Measurements from ENCODE around the gene TEX30. TPM values are rescaled to one million over a fixed set of nuclear protein-coding genes. Genes with fewer than 3 reads are reported as not detected.

TEX30 gene
- total RNA-seq = 10 to 100 TPM; 32.4 to 69.5 TPM

DNA sequence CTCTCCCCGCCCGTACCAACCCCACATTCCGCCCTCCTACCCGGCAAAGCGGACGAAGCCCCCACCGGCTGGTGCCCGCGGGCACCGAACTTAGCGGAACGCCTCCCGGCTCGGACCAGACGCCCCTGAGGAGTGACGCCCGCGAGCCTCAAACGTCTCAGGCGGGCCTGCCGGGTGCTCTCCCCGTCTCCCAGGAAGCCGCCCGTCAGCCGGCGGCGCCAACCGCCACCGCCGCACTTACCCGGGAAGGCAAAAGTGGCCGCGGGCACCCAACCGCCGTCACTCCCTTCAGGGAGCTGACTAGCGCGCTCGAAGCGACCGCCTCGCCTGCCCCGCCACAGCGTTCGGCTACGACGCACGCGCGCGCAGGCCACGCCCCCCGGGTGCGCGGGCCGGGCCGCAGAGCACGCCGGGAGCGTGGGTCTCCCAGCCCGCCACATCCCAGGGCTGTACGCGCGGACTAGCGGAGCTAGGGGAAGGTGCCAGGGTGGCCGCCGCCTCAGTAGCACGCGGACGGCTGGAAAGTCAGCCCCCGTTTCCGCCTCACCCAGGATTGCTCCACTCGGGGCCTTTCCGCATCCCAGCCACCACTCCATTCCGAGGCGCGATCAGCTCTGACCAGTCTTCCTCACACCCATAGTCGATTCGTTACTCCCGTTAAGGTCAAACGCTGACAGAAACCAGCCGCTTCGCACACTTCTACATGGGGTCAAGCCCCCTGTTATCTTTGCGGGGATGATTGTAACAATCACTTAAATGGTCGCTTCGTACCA, at the start of gene TEX30:
TEX30 (minus strand) TSS at position 346 of the 773 bp plus-strand sequence. CDS start 3,760 bp downstream, outside the sequence.
- no peaks in the 10 kb centered on the region for H3K27me3 Mint-ChIP-seq
- CTCF ChIA-PET = interaction anchor here (0.7 to 5.3 kb wide), 8 partner anchors 9 to 182 kb away, joined by 3 to 40 read pairs (median 6); partner anchors contain the start of gene ERCC5
- DNase-seq (peak; percentile 89), ATAC-seq (peak; percentile 95)
- peak within 1 kb of the TSS; percentile 93 for H3K4me3 Mint-ChIP-seq
- peaks cover 54% of the 10 kb centered on the region for H3K4me1 Mint-ChIP-seq
- peaks cover 8% of the 10 kb centered on the region for H3K36me3 Mint-ChIP-seq
- peak within 1 kb of the TSS; percentile 96 for H3K27ac Mint-ChIP-seq
- no peaks in the 10 kb centered on the region for H3K9me3 Mint-ChIP-seq (ENCODE audit: low read depth)

DNA sequence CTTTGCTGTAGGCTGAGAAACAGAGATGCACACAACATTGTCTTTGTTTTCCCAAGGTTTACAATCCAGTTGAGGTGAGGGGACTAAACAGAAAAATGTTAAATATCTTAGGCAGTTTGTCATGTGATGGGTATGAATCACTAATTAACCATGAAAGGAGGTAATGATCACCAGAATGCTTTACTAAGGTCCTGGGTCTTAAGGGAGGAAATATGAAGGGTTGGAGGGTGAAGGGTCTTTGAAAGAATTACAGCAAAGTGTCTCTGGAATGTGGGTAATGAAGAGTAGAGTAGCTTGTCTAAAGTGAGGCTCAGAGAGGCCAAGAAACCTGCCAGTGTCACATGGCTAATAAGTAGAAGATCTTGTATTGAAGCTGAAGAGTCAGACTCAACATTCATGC, 44.3 kb upstream of the TEX30 start:
- H3K4me3 Mint-ChIP-seq = no peak overlapping the region
- CTCF ChIA-PET = interaction anchor here (1.1 to 1.4 kb wide), 2 partner anchors 18 to 28 kb away, joined by 3 read pairs; no protein-coding TSS in a partner anchor
- no peaks in the 10 kb centered on the region for H3K9me3 Mint-ChIP-seq (ENCODE audit: low read depth)
- no peak for ATAC-seq
- peaks cover 9% of the 10 kb centered on the region for H3K4me1 Mint-ChIP-seq
- H3K27me3 Mint-ChIP-seq = no peaks in the 10 kb centered on the region
- peaks cover 38% of the 10 kb centered on the region for H3K36me3 Mint-ChIP-seq
- no peak for DNase-seq
- no peak overlapping the region for H3K27ac Mint-ChIP-seq

DNA sequence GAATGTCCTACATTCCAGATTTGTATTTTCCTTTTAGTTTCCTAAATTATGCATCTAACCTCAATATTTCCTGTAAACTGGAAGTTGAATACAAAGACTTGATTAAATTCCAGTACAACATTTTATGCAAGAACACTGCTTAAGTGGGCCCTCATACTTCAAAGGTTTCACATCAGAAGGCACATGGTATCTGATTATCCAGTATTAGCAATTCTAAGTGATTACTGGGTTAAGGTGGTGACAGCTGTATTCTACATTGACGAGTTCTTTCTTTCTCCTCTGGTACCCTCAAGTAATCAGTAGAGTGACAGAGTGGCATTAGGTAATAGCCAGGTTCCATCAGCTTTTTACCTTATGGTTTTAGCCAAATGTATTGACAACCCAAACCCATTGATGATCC, 43.7 kb upstream of the TEX30 start:
- Mint-ChIP-seq H3K27me3 (no peaks in the 10 kb centered on the region), H3K27ac (no peak overlapping the region), H3K4me3 (no peak overlapping the region), H3K36me3 (peaks cover 39% of the 10 kb centered on the region), H3K9me3 (ENCODE audit: low read depth) (no peaks in the 10 kb centered on the region), H3K4me1 (peaks cover 12% of the 10 kb centered on the region)
- ATAC-seq = no peak
- DNase-seq = no peak
- CTCF ChIA-PET = interaction anchor here (1.1 kb wide), 1 partner anchor 29 kb away, joined by 3 read pairs; no protein-coding TSS in a partner anchor

DNA sequence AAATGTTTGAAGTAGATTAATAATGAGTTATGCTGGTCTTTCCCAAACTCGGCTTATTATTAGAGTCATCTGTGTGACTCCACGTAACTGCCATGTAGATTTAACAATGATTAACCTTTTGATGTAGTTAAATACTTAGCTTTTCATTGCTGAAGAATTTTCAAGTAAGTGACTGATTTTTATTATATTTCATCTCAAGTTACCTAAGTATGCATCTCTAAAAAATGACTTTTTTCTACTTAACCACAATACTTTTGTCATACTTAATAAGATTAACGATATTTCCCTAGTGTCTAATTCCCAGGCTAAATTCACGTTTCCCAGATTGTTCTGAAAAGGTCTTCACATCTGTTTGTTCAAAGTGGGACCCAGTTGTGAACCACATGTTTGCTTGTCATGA, 43.1 kb upstream of the TEX30 start:
- Mint-ChIP-seq H3K36me3 (peaks cover 39% of the 10 kb centered on the region), H3K27ac (no peak overlapping the region), H3K4me1 (peaks cover 16% of the 10 kb centered on the region), H3K9me3 (ENCODE audit: low read depth) (peaks cover 4% of the 10 kb centered on the region), H3K4me3 (no peak overlapping the region), H3K27me3 (no peaks in the 10 kb centered on the region)
- DNase-seq (no peak), ATAC-seq (no peak)
- CTCF ChIA-PET = interaction anchor here (1.1 kb wide), 1 partner anchor 30 kb away, joined by 3 read pairs; no protein-coding TSS in a partner anchor

DNA sequence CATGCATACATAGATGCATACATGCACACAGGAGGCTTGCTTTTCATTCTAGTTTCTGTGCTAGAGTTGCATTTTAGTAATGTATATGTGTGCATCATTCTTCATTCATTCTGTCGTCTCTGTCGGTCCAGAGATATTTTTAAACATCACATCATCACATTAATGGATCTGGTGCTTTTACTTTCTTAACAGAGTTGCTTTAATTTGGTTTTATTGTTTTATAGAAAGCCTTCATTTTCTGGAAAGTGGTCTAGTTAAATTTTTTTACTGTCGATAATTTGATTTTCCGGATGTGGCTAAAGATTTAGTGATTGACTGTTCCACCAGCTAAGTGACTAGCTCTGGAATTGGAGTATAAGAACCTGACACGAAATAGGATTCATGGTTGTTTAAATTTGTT, 42.2 kb upstream of the TEX30 start:
- peaks cover 42% of the 10 kb centered on the region for H3K36me3 Mint-ChIP-seq
- no peaks in the 10 kb centered on the region for H3K27me3 Mint-ChIP-seq
- DNase-seq (no peak), ATAC-seq (no peak)
- CTCF ChIA-PET = interaction anchor here (1.0 to 1.4 kb wide), 2 partner anchors 9 to 16 kb away, joined by 3 to 4 read pairs; no protein-coding TSS in a partner anchor
- H3K4me1 Mint-ChIP-seq = peaks cover 16% of the 10 kb centered on the region
- H3K27ac Mint-ChIP-seq = no peak overlapping the region
- H3K9me3 Mint-ChIP-seq (ENCODE audit: low read depth) = peaks cover 4% of the 10 kb centered on the region
- H3K4me3 Mint-ChIP-seq = no peak overlapping the region

DNA sequence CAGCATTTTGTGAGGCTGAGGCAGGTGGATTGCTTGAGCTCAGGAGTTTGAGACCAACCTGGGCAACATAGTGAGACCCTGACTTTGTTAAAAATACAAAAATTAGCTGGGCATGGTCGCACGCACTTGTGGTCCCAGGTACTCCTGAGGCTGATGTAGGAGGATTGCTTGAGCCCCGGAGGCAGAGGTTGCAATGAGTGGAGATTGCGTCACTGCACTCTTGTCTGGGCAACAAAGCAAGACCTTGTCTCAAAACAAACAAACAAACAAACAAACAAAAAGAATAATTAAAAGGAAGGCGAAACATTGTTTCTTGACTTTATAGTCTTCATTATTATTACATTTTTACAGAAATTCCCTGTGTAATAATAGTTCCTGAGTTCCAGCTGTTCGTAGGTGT, 41.2 kb upstream of the TEX30 start:
- Mint-ChIP-seq H3K4me3 (no peak overlapping the region), H3K27me3 (no peaks in the 10 kb centered on the region), H3K4me1 (peaks cover 16% of the 10 kb centered on the region), H3K27ac (no peak overlapping the region), H3K36me3 (peaks cover 42% of the 10 kb centered on the region), H3K9me3 (ENCODE audit: low read depth) (peaks cover 4% of the 10 kb centered on the region)
- ATAC-seq (no peak), DNase-seq (no peak)
- CTCF ChIA-PET = interaction anchor here (1.0 to 1.4 kb wide), 3 partner anchors 10 to 41 kb away, joined by 3 to 4 read pairs (median 3); partner anchors contain the start of gene TEX30

DNA sequence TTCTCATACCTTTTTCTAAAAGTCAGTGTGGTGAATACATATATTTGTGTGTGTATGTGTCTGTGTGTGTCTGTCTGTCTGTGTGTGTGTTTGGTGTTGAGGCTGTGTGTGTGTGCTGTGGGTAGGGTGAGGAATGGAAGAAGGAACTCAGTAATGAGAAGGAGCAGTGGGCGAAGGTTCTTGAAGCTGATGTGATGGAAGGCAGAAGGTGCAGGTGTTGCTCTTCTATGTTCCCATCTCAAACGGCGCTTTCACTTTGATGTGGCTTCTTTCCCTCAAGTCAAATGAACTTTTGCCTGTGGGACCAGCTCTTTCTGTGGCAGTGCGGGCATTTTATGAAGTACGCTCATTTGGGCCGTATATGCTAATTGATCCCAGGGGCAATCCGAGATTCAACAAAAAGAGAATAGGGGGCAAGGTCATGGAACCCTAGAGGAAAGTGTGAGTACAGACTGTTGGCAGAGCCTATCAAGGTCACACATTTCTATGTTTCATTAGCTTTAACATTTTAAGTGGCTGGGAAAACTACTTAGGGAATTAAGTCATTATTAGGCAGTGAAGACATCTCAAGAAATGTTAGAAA, 40.5 kb upstream of the TEX30 start:
- no peak overlapping the region for H3K27ac Mint-ChIP-seq
- H3K4me3 Mint-ChIP-seq = no peak overlapping the region
- peaks cover 41% of the 10 kb centered on the region for H3K36me3 Mint-ChIP-seq
- peaks cover 16% of the 10 kb centered on the region for H3K4me1 Mint-ChIP-seq
- CTCF ChIA-PET = interaction anchor here (1.2 kb wide), 1 partner anchor 41 kb away, joined by 3 read pairs; the partner anchor contains the start of gene TEX30
- DNase-seq = no peak
- no peaks in the 10 kb centered on the region for H3K27me3 Mint-ChIP-seq
- ATAC-seq = no peak
- peaks cover 4% of the 10 kb centered on the region for H3K9me3 Mint-ChIP-seq (ENCODE audit: low read depth)

DNA sequence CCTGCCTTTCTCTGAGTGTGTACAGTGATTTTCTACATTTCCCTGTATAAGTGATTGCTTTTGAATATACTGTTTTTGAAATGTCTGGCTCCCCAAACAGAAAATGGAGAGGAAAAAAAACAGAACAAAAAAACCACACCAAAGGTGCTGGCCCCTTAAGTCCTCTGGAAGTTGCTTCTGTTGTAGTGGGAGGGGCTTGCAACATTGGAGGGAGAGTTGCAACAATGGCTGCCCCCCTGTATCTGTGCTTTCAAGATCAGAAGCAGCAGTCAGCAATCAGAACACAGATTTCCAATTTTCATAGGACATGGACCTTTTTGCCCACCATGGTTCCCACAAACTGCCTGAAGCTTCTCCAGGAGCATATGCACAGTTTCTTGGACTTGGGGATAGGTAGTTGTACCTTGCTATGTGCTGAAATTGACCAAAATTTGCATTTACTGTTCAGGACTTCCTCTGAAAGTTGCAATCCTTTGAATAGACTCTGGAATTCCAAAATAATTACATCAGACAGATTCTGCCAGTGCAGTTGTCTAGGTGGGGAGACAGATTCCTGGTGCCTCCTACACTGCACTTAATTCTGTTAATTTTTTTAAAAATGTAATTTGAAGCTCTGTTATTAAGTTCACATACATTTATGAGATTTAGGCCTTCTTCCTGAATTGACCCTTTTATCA, 39.2 kb upstream of the TEX30 start:
- Mint-ChIP-seq H3K4me3 (no peak overlapping the region), H3K36me3 (peaks cover 39% of the 10 kb centered on the region), H3K9me3 (ENCODE audit: low read depth) (peaks cover 4% of the 10 kb centered on the region), H3K4me1 (peaks cover 22% of the 10 kb centered on the region), H3K27me3 (no peaks in the 10 kb centered on the region), H3K27ac (no peak overlapping the region)
- DNase-seq (no peak), ATAC-seq (no peak)
- CTCF ChIA-PET = interaction anchor here (1.4 kb wide), 1 partner anchor 11 kb away, joined by 3 read pairs; no protein-coding TSS in a partner anchor

DNA sequence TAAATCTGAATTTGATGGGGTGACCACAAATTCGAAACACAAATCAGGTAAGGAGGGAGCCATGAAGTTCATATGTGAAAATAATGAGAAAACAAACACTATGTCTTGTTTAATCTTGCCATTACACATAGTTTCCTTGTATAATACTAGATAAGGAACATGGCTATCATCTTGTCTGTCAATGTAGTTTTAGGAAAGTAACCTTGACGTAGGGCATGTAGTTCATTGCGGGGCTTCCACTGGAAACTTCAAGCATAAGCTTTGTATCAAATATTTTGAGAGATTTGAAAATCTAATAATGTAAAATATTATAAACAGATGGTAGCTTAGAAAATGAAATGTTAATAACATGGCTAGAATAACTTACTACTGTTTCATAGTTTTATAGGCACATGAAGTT, 34.1 kb upstream of the TEX30 start:
- H3K27ac Mint-ChIP-seq = no peak overlapping the region
- CTCF ChIA-PET = interaction anchor here (0.7 kb wide), 1 partner anchor 9 kb away, joined by 3 read pairs; the partner anchor contains the start of genes BIVM and POGLUT2
- peaks cover 4% of the 10 kb centered on the region for H3K9me3 Mint-ChIP-seq (ENCODE audit: low read depth)
- DNase-seq = no peak
- no peak overlapping the region for H3K4me3 Mint-ChIP-seq
- no peak for ATAC-seq
- H3K4me1 Mint-ChIP-seq = peaks cover 22% of the 10 kb centered on the region
- no peaks in the 10 kb centered on the region for H3K27me3 Mint-ChIP-seq
- H3K36me3 Mint-ChIP-seq = peaks cover 39% of the 10 kb centered on the region

DNA sequence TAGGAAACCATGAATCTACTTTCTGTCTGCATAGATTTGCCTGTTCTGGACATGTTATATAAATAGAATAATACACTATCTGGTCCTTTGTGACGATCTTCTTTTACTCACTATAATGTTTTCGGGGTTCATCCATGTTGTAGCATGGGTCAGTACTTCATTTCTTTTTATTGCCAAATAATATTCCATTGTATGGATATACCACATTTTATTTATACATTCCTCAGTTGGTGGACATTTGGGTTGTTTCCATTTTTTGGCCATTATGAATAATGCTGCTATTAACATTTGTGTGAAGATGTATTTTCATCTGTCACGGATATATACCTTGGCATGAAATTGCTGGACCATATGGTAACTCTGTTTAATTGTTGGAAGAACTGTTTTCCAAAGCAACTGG, 32.1 kb upstream of the TEX30 start:
- Mint-ChIP-seq H3K27me3 (no peaks in the 10 kb centered on the region), H3K36me3 (peaks cover 25% of the 10 kb centered on the region), H3K9me3 (ENCODE audit: low read depth) (no peaks in the 10 kb centered on the region), H3K27ac (no peak overlapping the region), H3K4me1 (peaks cover 31% of the 10 kb centered on the region), H3K4me3 (no peak overlapping the region)
- CTCF ChIA-PET = no interaction called here
- DNase-seq (no peak), ATAC-seq (no peak)

DNA sequence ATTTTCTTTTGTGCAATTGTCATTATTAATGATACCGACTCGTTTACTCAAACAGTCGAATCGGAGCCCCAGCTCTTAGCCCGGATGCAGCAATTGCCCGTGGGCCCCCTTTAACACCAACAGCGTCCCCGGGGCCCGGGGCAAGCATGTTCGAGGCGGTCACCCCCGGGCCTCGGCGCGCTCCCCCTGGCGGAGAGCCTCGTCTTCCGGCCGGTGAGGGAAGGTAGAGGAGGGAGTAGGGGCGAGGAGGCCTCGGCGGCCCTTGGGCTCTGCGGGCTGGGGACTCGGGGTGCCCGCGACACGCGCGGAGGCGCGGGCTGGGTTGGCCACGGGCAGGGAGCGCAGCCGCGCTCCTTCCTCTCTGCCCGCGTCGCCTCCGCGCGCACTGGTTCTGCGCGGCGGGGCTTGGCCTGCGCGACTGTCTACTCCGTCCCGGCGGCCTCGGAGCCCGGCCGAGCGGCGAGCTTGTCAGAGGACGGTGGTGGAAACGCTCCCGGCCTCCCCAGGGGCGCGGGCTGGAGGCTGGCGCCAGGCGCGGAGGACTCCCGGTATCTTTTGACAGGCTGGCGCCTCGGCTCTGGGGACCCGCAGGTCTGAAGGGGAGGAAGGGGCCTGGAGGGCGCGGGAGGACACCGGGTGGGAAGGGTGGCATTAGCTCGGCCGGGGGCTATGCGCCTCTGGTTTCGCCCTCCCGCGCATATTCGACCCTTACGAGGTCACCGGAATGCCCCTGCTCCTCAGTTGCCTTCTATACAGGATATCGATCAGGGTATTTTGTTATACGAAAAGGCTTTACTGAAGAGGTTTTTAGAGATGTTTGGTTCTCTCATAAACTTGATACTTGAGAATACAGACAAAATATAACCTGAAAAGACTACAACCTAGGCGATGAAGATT, 26.8 kb upstream of the TEX30 start:
- Mint-ChIP-seq H3K27me3 (no peaks in the 10 kb centered on the region), H3K9me3 (ENCODE audit: low read depth) (no peaks in the 10 kb centered on the region)
- CTCF ChIA-PET = interaction anchor here (0.9 to 4.0 kb wide), 18 partner anchors 9 to 221 kb away, joined by 3 to 40 read pairs (median 4); partner anchors contain the start of genes ERCC5, TEX30 and TPP2

DNA sequence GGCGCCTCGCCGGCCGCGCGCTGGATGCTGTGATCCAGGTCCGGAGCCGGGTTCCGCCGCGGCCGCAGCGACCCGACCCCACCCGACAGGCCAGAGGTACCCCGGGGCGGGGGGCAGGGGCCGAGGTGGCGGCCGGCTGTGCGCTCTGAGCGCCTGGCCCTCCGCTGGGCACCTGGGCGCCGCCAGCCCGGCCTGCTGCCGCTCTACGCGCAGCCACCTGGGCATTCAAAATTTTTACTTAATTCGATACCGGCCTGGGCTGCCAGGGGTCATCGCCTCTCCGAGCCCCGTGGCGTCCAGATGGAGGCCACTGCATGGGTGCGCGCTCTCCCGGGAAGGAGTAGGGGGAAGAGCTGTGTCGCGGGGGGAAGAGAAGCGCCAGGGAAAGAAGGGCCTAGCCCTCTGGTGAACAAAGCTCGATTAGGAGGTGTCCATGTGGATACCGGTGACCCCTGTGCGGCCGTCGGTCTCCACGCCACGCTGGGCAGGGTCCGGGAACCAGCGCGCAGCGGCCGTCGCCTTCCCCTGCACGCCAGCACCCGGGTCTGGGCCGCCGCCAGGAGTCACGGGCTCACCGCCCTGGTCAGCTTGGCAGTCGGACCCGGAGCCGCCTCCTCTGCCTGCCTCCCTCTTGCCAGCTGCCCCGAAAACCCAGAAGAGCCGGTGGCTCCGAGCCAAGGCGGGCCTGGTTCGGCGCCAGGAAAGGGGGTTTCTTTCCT, 26.0 kb upstream of the TEX30 start:
- ATAC-seq (peak; percentile 7), DNase-seq (peak; percentile 47)
- Mint-ChIP-seq H3K27me3 (no peaks in the 10 kb centered on the region), H3K4me1 (peaks cover 42% of the 10 kb centered on the region), H3K36me3 (peaks cover 5% of the 10 kb centered on the region), H3K27ac (peak overlapping the region; percentile 87), H3K9me3 (ENCODE audit: low read depth) (no peaks in the 10 kb centered on the region), H3K4me3 (peak overlapping the region; percentile 96)
- CTCF ChIA-PET = interaction anchor here (0.9 to 4.0 kb wide), 19 partner anchors 8 to 220 kb away, joined by 3 to 40 read pairs (median 4); partner anchors contain the start of genes ERCC5, TEX30 and TPP2

More for the DNA sequence above, 26.8 kb upstream of the TEX30 start:
- peak overlapping the region; percentile 96 for H3K4me3 Mint-ChIP-seq
- peak; percentile 82 for ATAC-seq
- H3K27ac Mint-ChIP-seq = peak overlapping the region; percentile 86
- peaks cover 44% of the 10 kb centered on the region for H3K4me1 Mint-ChIP-seq
- H3K36me3 Mint-ChIP-seq = peaks cover 5% of the 10 kb centered on the region
- DNase-seq = peak; percentile 90

Data from activated CD8-positive, alpha-beta memory T cell treated with anti-CD3 and anti-CD28 coated beads, Interleukin-2, amount 10 ng/mL, durations not matched to agents 7 days and 5 days (primary cell).